VCaP (cell line): Measurements from ENCODE around the gene UBE2I.

Experiments
- H3K27ac ChIP-seq: fragments of 450-650 bp; 2 replicates; pipeline ENCODE4 v1.5.1; 2017
- TF ChIP-seq, protein P1 (sequence below): fragments of 450-650 bp; conservative IDR thresholded peaks from 2 replicates; pipeline ENCODE4 v1.5.1; 2017; ENCODE audit warnings: mild to moderate bottlenecking, moderate library complexity

The UBE2I gene

DNA sequence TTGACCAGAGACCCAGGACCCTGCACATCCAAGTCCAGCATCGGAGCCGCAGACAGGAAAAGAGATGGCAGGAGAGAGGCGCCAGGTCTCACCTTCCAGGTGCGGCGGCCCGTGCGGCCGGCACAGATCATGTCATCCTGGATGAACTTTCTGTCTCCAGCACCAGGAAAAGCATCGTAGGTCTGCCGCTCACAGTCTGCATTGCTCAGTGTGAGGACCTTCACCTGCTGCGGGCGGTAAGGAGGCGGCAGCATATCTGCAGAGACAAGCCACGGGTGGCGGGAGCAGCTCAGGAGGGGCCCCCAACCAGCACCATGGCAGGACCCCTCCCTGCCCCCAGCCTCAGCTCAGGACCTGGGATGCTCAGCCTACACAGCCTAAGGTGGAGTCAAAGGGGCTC is 35.6 kb upstream of the UBE2I start:
- H3K27ac ChIP-seq, result no peak overlapping the region
- TF ChIP-seq, protein P1, sequence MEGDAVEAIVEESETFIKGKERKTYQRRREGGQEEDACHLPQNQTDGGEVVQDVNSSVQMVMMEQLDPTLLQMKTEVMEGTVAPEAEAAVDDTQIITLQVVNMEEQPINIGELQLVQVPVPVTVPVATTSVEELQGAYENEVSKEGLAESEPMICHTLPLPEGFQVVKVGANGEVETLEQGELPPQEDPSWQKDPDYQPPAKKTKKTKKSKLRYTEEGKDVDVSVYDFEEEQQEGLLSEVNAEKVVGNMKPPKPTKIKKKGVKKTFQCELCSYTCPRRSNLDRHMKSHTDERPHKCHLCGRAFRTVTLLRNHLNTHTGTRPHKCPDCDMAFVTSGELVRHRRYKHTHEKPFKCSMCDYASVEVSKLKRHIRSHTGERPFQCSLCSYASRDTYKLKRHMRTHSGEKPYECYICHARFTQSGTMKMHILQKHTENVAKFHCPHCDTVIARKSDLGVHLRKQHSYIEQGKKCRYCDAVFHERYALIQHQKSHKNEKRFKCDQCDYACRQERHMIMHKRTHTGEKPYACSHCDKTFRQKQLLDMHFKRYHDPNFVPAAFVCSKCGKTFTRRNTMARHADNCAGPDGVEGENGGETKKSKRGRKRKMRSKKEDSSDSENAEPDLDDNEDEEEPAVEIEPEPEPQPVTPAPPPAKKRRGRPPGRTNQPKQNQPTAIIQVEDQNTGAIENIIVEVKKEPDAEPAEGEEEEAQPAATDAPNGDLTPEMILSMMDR, result no peak

DNA sequence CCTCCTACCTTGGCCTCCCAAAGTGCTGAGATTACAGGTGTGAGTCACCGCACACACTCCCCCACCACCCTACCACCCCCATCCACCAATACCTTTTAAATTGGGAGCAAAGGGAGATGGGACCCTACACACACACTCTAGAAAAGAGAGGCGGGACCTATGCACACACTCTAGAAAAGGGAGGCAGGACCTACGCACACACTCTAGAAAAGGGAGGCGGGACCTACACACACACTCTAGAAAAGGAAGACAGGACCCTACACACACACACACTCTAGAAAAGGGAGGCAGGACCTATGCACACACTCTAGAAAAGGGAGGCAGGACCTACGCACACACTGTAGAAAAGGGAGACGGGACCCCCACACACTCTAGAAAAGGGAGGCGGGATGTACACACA is 34.7 kb upstream of the UBE2I start:
- TF ChIP-seq, protein P1, result no peak
- no peak overlapping the region for H3K27ac ChIP-seq

DNA sequence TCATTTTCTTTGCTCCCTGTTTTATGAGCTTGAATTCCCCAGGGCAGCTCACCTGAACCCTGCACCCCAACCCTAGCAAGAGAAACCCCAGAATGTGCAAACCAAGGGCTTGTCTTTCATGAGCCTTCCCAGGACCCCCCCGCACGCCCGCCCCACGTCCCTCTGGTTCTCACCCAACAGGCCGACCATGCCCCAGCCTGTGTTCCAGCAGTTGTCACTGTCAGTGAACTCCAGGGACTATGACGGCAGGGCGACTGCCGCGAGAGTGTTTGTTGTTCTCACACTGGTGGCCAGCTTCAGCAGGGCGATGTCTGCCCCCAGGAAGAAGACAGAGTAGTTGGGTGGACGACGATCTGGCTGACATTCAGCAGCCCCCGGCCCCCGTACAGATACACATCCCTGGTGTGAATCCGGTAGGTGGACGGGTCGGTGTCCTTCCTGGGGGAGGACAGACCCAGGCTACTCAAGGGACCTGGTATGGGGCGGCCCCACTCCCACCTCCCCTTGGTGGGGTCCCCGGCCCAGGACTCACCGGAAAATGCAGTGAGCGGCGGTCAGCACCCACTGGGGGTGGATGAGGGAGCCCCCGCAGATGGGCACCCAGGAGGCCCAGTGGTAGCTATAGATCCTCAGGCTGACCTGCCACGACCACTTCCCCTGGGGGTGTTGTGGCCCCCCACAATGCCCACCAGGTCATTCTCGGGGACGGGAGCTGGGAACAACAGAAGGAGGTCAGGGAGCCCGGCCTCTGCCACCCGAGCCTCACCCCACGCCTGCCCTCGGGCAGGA is 33.5 kb upstream of the UBE2I start:
- TF ChIP-seq, protein P1, result no peak
- H3K27ac ChIP-seq, result no peak overlapping the region

DNA sequence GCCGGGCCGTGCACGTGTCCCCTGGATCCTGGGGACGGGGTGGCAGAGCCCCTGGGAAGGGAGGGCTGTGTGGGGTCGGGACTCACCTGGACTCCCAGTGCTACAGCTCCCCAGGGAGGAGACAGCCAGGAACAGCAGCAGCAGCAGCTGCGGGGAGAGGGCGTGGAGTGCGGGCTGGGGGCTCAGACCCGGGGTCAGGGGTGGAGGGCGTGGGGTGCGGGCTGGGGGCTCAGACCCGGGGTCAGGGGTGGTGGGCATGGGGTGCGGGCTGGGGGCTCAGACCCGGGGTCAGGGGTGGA is 32.9 kb upstream of the UBE2I start:
- TF ChIP-seq, protein P1, result no peak
- no peak overlapping the region for H3K27ac ChIP-seq

DNA sequence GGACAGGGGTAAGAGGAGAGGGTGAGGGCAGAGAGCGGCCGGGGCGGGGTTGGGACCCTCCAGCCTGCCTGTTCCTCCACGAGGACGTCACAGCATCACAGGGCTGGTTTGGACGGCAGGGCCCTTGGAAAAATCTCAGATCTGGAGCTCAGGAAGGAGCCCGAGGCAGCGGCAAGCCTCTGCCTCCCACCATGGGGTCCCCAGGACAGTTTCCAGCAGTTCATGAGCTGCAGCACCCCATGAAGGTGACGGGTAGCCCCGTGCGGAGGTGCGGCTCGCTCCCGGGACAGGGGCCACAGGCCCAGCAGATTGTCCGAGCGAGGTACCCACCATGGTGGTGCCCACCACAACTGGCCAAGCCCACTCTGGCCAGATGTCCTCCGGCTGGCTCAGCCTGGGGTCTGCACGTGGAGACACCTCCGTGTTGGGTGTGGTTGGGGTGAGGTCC is 32.3 kb upstream of the UBE2I start:
- TF ChIP-seq, protein P1, result no peak
- H3K27ac ChIP-seq, result no peak overlapping the region

DNA sequence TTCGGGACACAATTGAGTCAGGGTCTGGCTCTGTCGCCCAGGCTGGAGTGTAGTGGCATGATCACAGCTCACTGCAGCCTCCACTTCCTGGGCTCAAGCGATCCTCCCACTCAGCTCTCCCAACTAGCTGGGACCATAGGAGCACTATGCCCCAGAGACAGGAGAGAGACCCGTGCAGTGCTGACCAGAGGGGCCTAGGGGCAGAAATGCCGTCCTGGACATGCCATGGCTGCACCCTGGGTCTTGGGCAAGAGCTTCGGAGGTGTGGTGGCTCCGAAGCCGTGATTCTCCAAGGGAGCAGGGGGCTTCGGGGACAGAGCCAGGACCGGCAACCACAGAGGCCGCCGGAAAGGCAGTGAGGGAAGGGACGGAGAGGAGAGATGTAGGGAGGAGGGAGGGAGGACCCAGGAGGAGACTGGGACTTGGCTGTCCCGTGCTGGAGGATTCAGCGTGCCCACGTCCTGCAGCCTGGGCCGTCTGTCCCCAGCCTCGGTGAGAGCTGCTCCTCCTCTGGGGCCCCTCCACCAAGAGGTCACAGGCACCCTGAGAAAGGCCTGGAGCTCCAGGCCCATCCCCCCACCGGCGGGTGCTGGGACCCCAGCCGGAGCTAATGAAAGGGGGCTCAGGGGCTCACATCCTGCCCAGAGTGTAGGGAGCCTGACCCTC is 31.7 kb upstream of the UBE2I start:
- TF ChIP-seq, protein P1, result no peak
- H3K27ac ChIP-seq, result no peak overlapping the region

DNA sequence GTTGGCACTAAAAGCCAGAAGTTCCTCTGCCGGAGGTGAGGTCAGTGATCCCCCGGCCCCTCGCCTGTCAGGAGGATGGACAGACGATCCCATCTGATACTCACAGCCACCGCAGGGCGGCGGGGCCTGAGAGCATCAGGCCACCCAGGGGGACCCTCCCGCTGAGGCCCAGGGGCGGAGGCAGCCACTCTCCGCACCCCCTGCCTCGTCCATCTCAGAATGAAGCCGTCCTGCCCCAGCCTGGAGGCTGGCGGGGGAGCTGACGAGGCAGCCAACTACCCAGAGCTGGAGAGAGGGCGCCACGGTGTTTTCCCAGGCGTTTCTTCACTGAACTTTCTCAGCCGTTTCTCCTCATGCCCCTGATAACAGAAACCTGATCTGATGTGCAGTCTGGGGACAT is 31.0 kb upstream of the UBE2I start:
- TF ChIP-seq, protein P1, result no peak
- H3K27ac ChIP-seq, result no peak overlapping the region
